A549 treated with RU486 at 1 μM for 4 hours (cell line): Measurements from ENCODE around the gene HS3ST2. TPM values are rescaled to one million over a fixed set of nuclear protein-coding genes. Genes with fewer than 3 reads are reported as not detected.

Source experiments
- total RNA-seq: library from RNA; stranded (reverse); fragments of 200-300 nt; extraction: Qiagen RNA extraction; gene quantifications from 5 replicates; pipeline ENCODE4 v1.2.3, GENCODE V29; 2022; ENCODE audit warnings: low read depth

The HS3ST2 gene
- not detected in 5 replicates for total RNA-seq

GRCh38 chr16:22813948-22814710 lies at the start of gene HS3ST2:
TSS of gene HS3ST2 (plus strand) at chr16:22814162. CDS start at chr16:22814611, 449 bp downstream.

